ENCODE measurements around the gene CHD6.

The CHD6 gene

GRCh38 chr20:41363601-41364000 lies 254.6 kb downstream of the CHD6 start:
- Mint-ChIP-seq H3K36me3 (ENCODE audit: insufficient read depth) (no peaks in the 10 kb centered on the region), H3K27ac (ENCODE audit: low read depth) (no peak overlapping the region), H3K27me3 (peaks cover 33% of the 10 kb centered on the region), H3K9me3 (no peaks in the 10 kb centered on the region), H3K4me3 (no peak overlapping the region), H3K4me1 (no peaks in the 10 kb centered on the region)
- DNase-seq (ENCODE audit: low spot score in 2 of 2) (no peak), ATAC-seq (replicated peaks; ENCODE audit: extremely low read depth, poor library complexity, severe bottlenecking) (no peak)

GRCh38 chr20:41362748-41363140 lies 255.4 kb downstream of the CHD6 start:
- ATAC-seq (replicated peaks; ENCODE audit: extremely low read depth, poor library complexity, severe bottlenecking) (no peak), DNase-seq (ENCODE audit: low spot score in 2 of 2) (no peak)
- Mint-ChIP-seq H3K27ac (ENCODE audit: low read depth) (no peak overlapping the region), H3K4me3 (no peak overlapping the region), H3K9me3 (no peaks in the 10 kb centered on the region), H3K4me1 (no peaks in the 10 kb centered on the region), H3K36me3 (ENCODE audit: insufficient read depth) (no peaks in the 10 kb centered on the region), H3K27me3 (peaks cover 27% of the 10 kb centered on the region)

GRCh38 chr20:41361757-41362747 lies 256.1 kb downstream of the CHD6 start:
- H3K36me3 Mint-ChIP-seq (ENCODE audit: insufficient read depth): no peaks in the 10 kb centered on the region
- H3K27me3 Mint-ChIP-seq: peaks cover 20% of the 10 kb centered on the region
- no peak overlapping the region for H3K4me3 Mint-ChIP-seq
- H3K27ac Mint-ChIP-seq (ENCODE audit: low read depth): no peak overlapping the region
- H3K9me3 Mint-ChIP-seq: no peaks in the 10 kb centered on the region
- DNase-seq (ENCODE audit: low spot score in 2 of 2): no peak
- no peak for ATAC-seq (replicated peaks; ENCODE audit: extremely low read depth, poor library complexity, severe bottlenecking)
- no peaks in the 10 kb centered on the region for H3K4me1 Mint-ChIP-seq

- Mint-ChIP-seq H3K4me1 (no peaks in the 10 kb centered on the region), H3K27me3 (peaks cover 17% of the 10 kb centered on the region), H3K9me3 (no peaks in the 10 kb centered on the region), H3K4me3 (no peak overlapping the region), H3K27ac (ENCODE audit: low read depth) (no peak overlapping the region), H3K36me3 (ENCODE audit: insufficient read depth) (no peaks in the 10 kb centered on the region)
- DNase-seq (ENCODE audit: low spot score in 2 of 2) (no peak), ATAC-seq (replicated peaks; ENCODE audit: extremely low read depth, poor library complexity, severe bottlenecking) (no peak)
Observed at GRCh38 chr20:41360831-41361756, 257.1 kb downstream of the CHD6 start.

GRCh38 chr20:41359541-41360011 lies 258.6 kb downstream of the CHD6 start:
- H3K27me3 Mint-ChIP-seq: peaks cover 4% of the 10 kb centered on the region
- no peaks in the 10 kb centered on the region for H3K36me3 Mint-ChIP-seq (ENCODE audit: insufficient read depth)
- H3K27ac Mint-ChIP-seq (ENCODE audit: low read depth): no peak overlapping the region
- DNase-seq (ENCODE audit: low spot score in 2 of 2): no peak
- no peaks in the 10 kb centered on the region for H3K4me1 Mint-ChIP-seq
- H3K4me3 Mint-ChIP-seq: no peak overlapping the region
- no peaks in the 10 kb centered on the region for H3K9me3 Mint-ChIP-seq
- no peak for ATAC-seq (replicated peaks; ENCODE audit: extremely low read depth, poor library complexity, severe bottlenecking)

- H3K36me3 Mint-ChIP-seq (ENCODE audit: insufficient read depth): no peaks in the 10 kb centered on the region
- no peaks in the 10 kb centered on the region for H3K4me1 Mint-ChIP-seq
- no peak overlapping the region for H3K27ac Mint-ChIP-seq (ENCODE audit: low read depth)
- H3K9me3 Mint-ChIP-seq: no peaks in the 10 kb centered on the region
- H3K27me3 Mint-ChIP-seq: no peaks in the 10 kb centered on the region
- no peak overlapping the region for H3K4me3 Mint-ChIP-seq
- ATAC-seq (replicated peaks; ENCODE audit: extremely low read depth, poor library complexity, severe bottlenecking) (no peak), DNase-seq (ENCODE audit: low spot score in 2 of 2) (no peak)
Observed at GRCh38 chr20:41358717-41359116, 259.5 kb downstream of the CHD6 start.

GRCh38 chr20:41358230-41358629 lies 259.9 kb downstream of the CHD6 start:
- no peaks in the 10 kb centered on the region for H3K9me3 Mint-ChIP-seq
- no peaks in the 10 kb centered on the region for H3K4me1 Mint-ChIP-seq
- H3K27ac Mint-ChIP-seq (ENCODE audit: low read depth): no peak overlapping the region
- H3K27me3 Mint-ChIP-seq: no peaks in the 10 kb centered on the region
- H3K4me3 Mint-ChIP-seq: no peak overlapping the region
- H3K36me3 Mint-ChIP-seq (ENCODE audit: insufficient read depth): no peaks in the 10 kb centered on the region
- DNase-seq (ENCODE audit: low spot score in 2 of 2) (no peak), ATAC-seq (replicated peaks; ENCODE audit: extremely low read depth, poor library complexity, severe bottlenecking) (no peak)

GRCh38 chr20:41357424-41358163 lies 260.6 kb downstream of the CHD6 start:
- Mint-ChIP-seq H3K27ac (ENCODE audit: low read depth) (no peak overlapping the region), H3K4me3 (no peak overlapping the region), H3K9me3 (no peaks in the 10 kb centered on the region), H3K4me1 (no peaks in the 10 kb centered on the region), H3K27me3 (no peaks in the 10 kb centered on the region), H3K36me3 (ENCODE audit: insufficient read depth) (no peaks in the 10 kb centered on the region)
- ATAC-seq (replicated peaks; ENCODE audit: extremely low read depth, poor library complexity, severe bottlenecking): no peak
- DNase-seq (ENCODE audit: low spot score in 2 of 2): no peak

GRCh38 chr20:41356951-41357350 lies 261.2 kb downstream of the CHD6 start:
- DNase-seq (ENCODE audit: low spot score in 2 of 2) (no peak), ATAC-seq (replicated peaks; ENCODE audit: extremely low read depth, poor library complexity, severe bottlenecking) (no peak)
- Mint-ChIP-seq H3K4me1 (no peaks in the 10 kb centered on the region), H3K27ac (ENCODE audit: low read depth) (no peak overlapping the region), H3K27me3 (peaks cover 3% of the 10 kb centered on the region), H3K36me3 (ENCODE audit: insufficient read depth) (no peaks in the 10 kb centered on the region), H3K4me3 (no peak overlapping the region), H3K9me3 (no peaks in the 10 kb centered on the region)

GRCh38 chr20:41355598-41356203 lies 262.5 kb downstream of the CHD6 start:
- DNase-seq (ENCODE audit: low spot score in 2 of 2) (no peak), ATAC-seq (replicated peaks; ENCODE audit: extremely low read depth, poor library complexity, severe bottlenecking) (no peak)
- H3K4me3 Mint-ChIP-seq: no peak overlapping the region
- H3K36me3 Mint-ChIP-seq (ENCODE audit: insufficient read depth): no peaks in the 10 kb centered on the region
- no peaks in the 10 kb centered on the region for H3K9me3 Mint-ChIP-seq
- H3K4me1 Mint-ChIP-seq: no peaks in the 10 kb centered on the region
- H3K27me3 Mint-ChIP-seq: peaks cover 10% of the 10 kb centered on the region
- H3K27ac Mint-ChIP-seq (ENCODE audit: low read depth): no peak overlapping the region

GRCh38 chr20:41355192-41355591 lies 263.0 kb downstream of the CHD6 start:
- no peaks in the 10 kb centered on the region for H3K36me3 Mint-ChIP-seq (ENCODE audit: insufficient read depth)
- no peak overlapping the region for H3K4me3 Mint-ChIP-seq
- DNase-seq (ENCODE audit: low spot score in 2 of 2): no peak
- peaks cover 15% of the 10 kb centered on the region for H3K27me3 Mint-ChIP-seq
- H3K27ac Mint-ChIP-seq (ENCODE audit: low read depth): no peak overlapping the region
- ATAC-seq (replicated peaks; ENCODE audit: extremely low read depth, poor library complexity, severe bottlenecking): no peak
- H3K4me1 Mint-ChIP-seq: no peaks in the 10 kb centered on the region
- no peaks in the 10 kb centered on the region for H3K9me3 Mint-ChIP-seq

- H3K4me3 Mint-ChIP-seq: no peak overlapping the region
- H3K4me1 Mint-ChIP-seq: no peaks in the 10 kb centered on the region
- ATAC-seq (replicated peaks; ENCODE audit: extremely low read depth, poor library complexity, severe bottlenecking) (no peak), DNase-seq (ENCODE audit: low spot score in 2 of 2) (no peak)
- no peak overlapping the region for H3K27ac Mint-ChIP-seq (ENCODE audit: low read depth)
- no peaks in the 10 kb centered on the region for H3K9me3 Mint-ChIP-seq
- no peaks in the 10 kb centered on the region for H3K36me3 Mint-ChIP-seq (ENCODE audit: insufficient read depth)
- H3K27me3 Mint-ChIP-seq: peaks cover 18% of the 10 kb centered on the region
Observed at GRCh38 chr20:41353530-41353929, 264.6 kb downstream of the CHD6 start.
